Stomach smooth muscle (tissue), 2 donors: ENCODE data around the gene STX8.
"Not testable (repeated sequence)": the region's sequence is repeated elsewhere in the genome, so short reads cannot be mapped to it uniquely, and the experiment has no call there.

Experiments used
- H3K27ac ChIP-seq: one replicate; pipeline ENCODE4 v1.7.0; 2013; ENCODE audit warnings: mild to moderate bottlenecking, low read length, inconsistent platforms
- H3K27me3 ChIP-seq, 2 donors: one replicate each; pipeline ENCODE4 v1.7.0; 2013; ENCODE audit warnings: low read length in 2 of 2; ENCODE audit not compliant: insufficient read depth in 2 of 2, control insufficient read depth in 1 of 2
- H3K36me3 ChIP-seq, 2 donors: one replicate each; pipeline ENCODE4 v1.7.0; 2013; ENCODE audit warnings: low read length in 2 of 2; ENCODE audit not compliant: control insufficient read depth in 2 of 2, insufficient read depth in 2 of 2
- H3K4me1 ChIP-seq: one replicate; pipeline ENCODE4 v1.7.0; 2013; ENCODE audit warnings: low read length; ENCODE audit not compliant: control insufficient read depth, insufficient read depth
- H3K4me3 ChIP-seq, 2 donors: one replicate each; pipeline ENCODE4 v1.7.0; 2013; ENCODE audit warnings: low read length in 2 of 2
- H3K9ac ChIP-seq, 2 donors: one replicate each; pipeline ENCODE4 v1.7.0; 2013; ENCODE audit warnings: low read length in 2 of 2, mild to moderate bottlenecking in 1 of 2
- H3K9me3 ChIP-seq, 2 donors: one replicate each; pipeline ENCODE4 v1.7.0; 2013; ENCODE audit warnings: low read length in 2 of 2; ENCODE audit not compliant: control insufficient read depth in 2 of 2
- donor health status: healthy.
- donor health status: Pancreatic carcinoma.

Gene STX8

GRCh38 chr17:9355231-9355630, 220.4 kb downstream of the STX8 start:
- H3K9me3 ChIP-seq, H3K27me3 ChIP-seq, H3K36me3 ChIP-seq, H3K27ac ChIP-seq, H3K4me1 ChIP-seq, H3K4me3 ChIP-seq, H3K9ac ChIP-seq: not testable (repeated sequence)

- Histone ChIP-seq H3K36me3 (no peaks in the 10 kb centered on the region), H3K4me3 (no peak overlapping the region), H3K27ac (no peak overlapping the region), H3K9ac (no peak overlapping the region), H3K9me3 (no peaks in the 10 kb centered on the region), H3K4me1 (no peaks in the 10 kb centered on the region), H3K27me3 (no peaks in the 10 kb centered on the region)
These were observed 225.5 kb downstream of the STX8 start for GRCh38 chr17:9350080-9350479.

GRCh38 chr17:9346296-9346926, 229.2 kb downstream of the STX8 start:
- Histone ChIP-seq H3K9ac (no peak overlapping the region), H3K36me3 (no peaks in the 10 kb centered on the region), H3K9me3 (no peaks in the 10 kb centered on the region), H3K27ac (no peak overlapping the region), H3K4me3 (no peak overlapping the region), H3K27me3 (no peaks in the 10 kb centered on the region), H3K4me1 (no peaks in the 10 kb centered on the region)

GRCh38 chr17:9343516-9343915, 232.1 kb downstream of the STX8 start:
- H3K4me1 ChIP-seq = no peaks in the 10 kb centered on the region
- no peak overlapping the region for H3K4me3 ChIP-seq
- no peaks in the 10 kb centered on the region for H3K36me3 ChIP-seq
- no peaks in the 10 kb centered on the region for H3K9me3 ChIP-seq
- H3K9ac ChIP-seq = no peak overlapping the region
- no peak overlapping the region for H3K27ac ChIP-seq
- no peaks in the 10 kb centered on the region for H3K27me3 ChIP-seq

- no peaks in the 10 kb centered on the region for H3K36me3 ChIP-seq
- no peak overlapping the region for H3K9ac ChIP-seq
- H3K9me3 ChIP-seq = no peaks in the 10 kb centered on the region
- no peaks in the 10 kb centered on the region for H3K27me3 ChIP-seq
- no peak overlapping the region for H3K27ac ChIP-seq
- no peaks in the 10 kb centered on the region for H3K4me1 ChIP-seq
- no peak overlapping the region for H3K4me3 ChIP-seq
These were observed 233.4 kb downstream of the STX8 start for GRCh38 chr17:9342225-9342624.

GRCh38 chr17:9339958-9340357, 235.7 kb downstream of the STX8 start:
- peaks cover under 1% of the 10 kb centered on the region in 2 donors for H3K9me3 ChIP-seq
- no peaks in the 10 kb centered on the region for H3K27me3 ChIP-seq
- no peaks in the 10 kb centered on the region for H3K4me1 ChIP-seq
- no peak overlapping the region for H3K27ac ChIP-seq
- H3K4me3 ChIP-seq = no peak overlapping the region
- H3K36me3 ChIP-seq = no peaks in the 10 kb centered on the region
- H3K9ac ChIP-seq = no peak overlapping the region

GRCh38 chr17:9339482-9339881, 236.1 kb downstream of the STX8 start:
- H3K4me3 ChIP-seq = not testable (repeated sequence)

GRCh38 chr17:9336817-9337216, 238.8 kb downstream of the STX8 start:
- no peaks in the 10 kb centered on the region for H3K27me3 ChIP-seq
- H3K9ac ChIP-seq = no peak overlapping the region
- H3K4me3 ChIP-seq = no peak overlapping the region
- H3K9me3 ChIP-seq = peaks cover 3 to 7% of the 10 kb centered on the region in 2 donors
- no peaks in the 10 kb centered on the region for H3K36me3 ChIP-seq
- no peaks in the 10 kb centered on the region for H3K4me1 ChIP-seq
- no peak overlapping the region for H3K27ac ChIP-seq

More at GRCh38 chr17:9339482-9339881, 236.1 kb downstream of the STX8 start:
- H3K4me1 ChIP-seq, H3K36me3 ChIP-seq, H3K9me3 ChIP-seq, H3K27ac ChIP-seq, H3K27me3 ChIP-seq, H3K9ac ChIP-seq: not testable (repeated sequence)

GRCh38 chr17:9334536-9335446, 240.8 kb downstream of the STX8 start:
- no peak overlapping the region for H3K27ac ChIP-seq
- no peak overlapping the region for H3K4me3 ChIP-seq
- no peak overlapping the region for H3K9ac ChIP-seq
- H3K36me3 ChIP-seq = no peaks in the 10 kb centered on the region
- H3K4me1 ChIP-seq = no peaks in the 10 kb centered on the region
- H3K9me3 ChIP-seq = peaks cover 3 to 7% of the 10 kb centered on the region in 2 donors
- H3K27me3 ChIP-seq = no peaks in the 10 kb centered on the region

- Histone ChIP-seq H3K27me3 (no peaks in the 10 kb centered on the region), H3K9me3 (peaks cover 3 to 7% of the 10 kb centered on the region in 2 donors), H3K36me3 (no peaks in the 10 kb centered on the region), H3K4me3 (no peak overlapping the region), H3K9ac (no peak overlapping the region), H3K27ac (no peak overlapping the region), H3K4me1 (no peaks in the 10 kb centered on the region)
These were observed 243.5 kb downstream of the STX8 start for GRCh38 chr17:9332132-9332494.
